ENCODE results near the gene ATOH1.
A peak's percentile ranks its signal among the peaks of the same experiment; 100 is the strongest.

The ATOH1 gene, protein sequence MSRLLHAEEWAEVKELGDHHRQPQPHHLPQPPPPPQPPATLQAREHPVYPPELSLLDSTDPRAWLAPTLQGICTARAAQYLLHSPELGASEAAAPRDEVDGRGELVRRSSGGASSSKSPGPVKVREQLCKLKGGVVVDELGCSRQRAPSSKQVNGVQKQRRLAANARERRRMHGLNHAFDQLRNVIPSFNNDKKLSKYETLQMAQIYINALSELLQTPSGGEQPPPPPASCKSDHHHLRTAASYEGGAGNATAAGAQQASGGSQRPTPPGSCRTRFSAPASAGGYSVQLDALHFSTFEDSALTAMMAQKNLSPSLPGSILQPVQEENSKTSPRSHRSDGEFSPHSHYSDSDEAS

GRCh38 chr4:93828332-93828994, at the start of gene ATOH1:
Gene ATOH1, plus strand, starts transcription at chr4:93828753. Its CDS starts 174 bp downstream, at chr4:93828927.
- no peak for DNase-seq

DNA sequence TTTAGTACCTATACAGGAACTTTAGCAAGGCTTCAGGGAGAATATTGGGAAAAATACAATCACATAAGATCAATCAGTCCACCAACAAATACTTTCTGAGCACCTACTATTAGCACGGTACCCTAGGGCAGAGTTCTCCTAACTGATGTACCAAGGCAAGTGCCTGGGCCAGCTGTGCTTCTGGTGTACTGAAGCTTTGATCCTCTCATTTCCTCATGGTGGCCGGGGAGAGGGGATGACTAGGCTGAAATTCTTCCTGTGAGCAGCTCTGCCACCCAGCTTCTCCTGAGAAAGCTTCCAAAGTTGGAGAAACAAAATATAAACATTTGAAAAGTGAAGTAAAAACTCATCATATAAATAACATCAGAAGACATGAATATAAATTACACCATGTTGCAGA, 49.3 kb upstream of the ATOH1 start:
- no peak for DNase-seq

DNA sequence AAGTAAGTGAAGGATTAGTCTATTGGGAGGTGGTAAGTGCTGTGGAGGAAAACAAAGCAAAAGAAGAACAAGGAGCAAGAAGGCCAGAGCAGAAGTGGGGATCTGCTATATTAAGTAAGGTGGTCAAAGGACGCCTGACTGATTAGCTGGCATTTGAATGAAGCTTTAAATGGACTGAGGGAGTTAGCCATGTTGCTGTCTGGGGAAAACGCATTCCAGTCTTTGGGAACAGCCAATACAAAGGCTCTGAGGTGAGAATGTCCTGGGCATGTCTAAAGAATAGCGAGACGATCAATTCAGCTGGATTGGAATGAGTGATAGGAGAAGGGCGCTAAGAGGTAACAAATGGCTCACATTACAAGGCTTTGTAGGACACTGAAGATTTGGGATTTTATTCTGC, 48.5 kb upstream of the ATOH1 start:
- DNase-seq = no peak

GRCh38 chr4:93781198-93781597, 47.4 kb upstream of the ATOH1 start:
- DNase-seq = no peak

DNA sequence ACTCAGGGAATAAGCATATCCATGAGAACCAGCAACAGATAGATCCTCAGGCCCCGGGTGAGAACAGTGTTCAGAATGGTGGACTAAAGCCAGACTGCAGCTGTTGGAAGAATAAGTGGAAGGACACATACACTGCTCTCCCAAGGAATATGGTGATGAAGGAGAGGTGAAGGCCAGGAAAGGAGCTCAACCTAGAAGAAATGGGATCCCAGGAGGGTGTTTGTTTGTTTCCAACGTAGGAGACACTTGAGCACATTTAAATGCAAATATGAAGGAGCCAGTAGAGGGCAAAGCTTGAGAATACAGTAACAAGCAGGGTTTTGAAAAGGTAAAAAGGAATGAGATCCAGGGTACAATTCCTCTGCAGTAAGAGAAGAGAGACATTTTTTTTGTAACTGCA, 42.4 kb upstream of the ATOH1 start:
- DNase-seq = no peak

GRCh38 chr4:93788712-93789111, 39.8 kb upstream of the ATOH1 start:
- no peak for DNase-seq

- DNase-seq = peak; percentile 35
Observed at GRCh38 chr4:93791570-93792195, 36.9 kb upstream of the ATOH1 start.

- DNase-seq = no peak
Observed at GRCh38 chr4:93802045-93802444, 26.5 kb upstream of the ATOH1 start.

DNA sequence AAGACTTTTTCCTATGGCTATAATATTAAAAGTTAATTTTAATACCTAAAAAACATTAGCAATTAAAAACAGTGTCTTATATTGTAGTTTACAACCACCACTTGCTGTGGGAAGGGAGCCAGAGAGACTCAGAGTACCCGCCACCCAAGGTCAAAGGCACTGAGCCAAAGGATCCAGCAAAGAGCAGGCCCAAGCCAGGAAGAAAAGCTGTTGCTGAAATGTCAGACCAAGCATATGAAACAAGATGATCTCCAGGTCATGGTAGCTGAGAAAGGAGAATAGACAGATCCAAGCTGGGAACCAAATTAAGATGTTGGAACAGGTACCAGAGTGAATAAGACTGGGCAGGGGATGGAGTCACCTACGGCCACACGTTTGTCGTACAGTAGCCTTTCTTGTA, 18.8 kb upstream of the ATOH1 start:
- no peak for DNase-seq

- DNase-seq = no peak
Observed at GRCh38 chr4:93810340-93810992, 18.1 kb upstream of the ATOH1 start.

DNA sequence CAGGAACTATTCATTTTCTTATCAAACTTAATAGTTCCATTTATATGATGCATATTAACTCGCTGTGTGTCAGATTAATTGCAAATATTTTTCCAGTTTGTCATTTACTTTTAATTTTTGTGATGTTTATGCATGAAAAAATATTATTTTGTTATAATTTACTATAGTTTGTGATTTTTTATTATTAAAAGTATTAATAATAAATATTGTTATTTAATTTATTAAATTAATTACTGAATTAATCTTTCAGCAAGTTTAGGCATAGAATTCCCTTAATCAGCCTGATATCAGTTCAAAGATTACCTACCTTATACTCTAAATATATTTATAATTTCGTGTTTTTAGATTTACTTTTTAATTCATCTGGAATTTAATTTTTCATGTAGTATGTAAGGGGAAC, 15.5 kb upstream of the ATOH1 start:
- DNase-seq = no peak

DNA sequence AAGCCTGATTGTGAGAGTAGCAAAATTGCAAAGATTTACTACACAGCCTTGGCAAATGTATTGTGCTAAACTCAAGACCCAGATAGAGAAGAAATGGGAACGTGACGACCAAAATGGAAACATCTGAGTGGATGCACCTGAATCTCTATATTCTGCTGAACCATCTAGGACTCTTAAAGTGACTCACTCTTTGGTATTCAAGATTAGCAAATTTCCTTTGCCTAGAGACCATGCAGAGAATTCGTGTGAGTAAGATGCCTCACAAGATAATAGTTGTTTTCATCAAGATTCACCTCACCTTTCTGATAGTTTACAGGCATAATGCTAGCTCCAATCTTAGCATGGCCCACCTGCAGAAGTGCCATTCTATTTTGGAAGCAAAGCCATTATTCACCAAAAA, 14.4 kb upstream of the ATOH1 start:
- DNase-seq = no peak

- no peak for DNase-seq
Observed at GRCh38 chr4:93814722-93815121, 13.8 kb upstream of the ATOH1 start.

DNA sequence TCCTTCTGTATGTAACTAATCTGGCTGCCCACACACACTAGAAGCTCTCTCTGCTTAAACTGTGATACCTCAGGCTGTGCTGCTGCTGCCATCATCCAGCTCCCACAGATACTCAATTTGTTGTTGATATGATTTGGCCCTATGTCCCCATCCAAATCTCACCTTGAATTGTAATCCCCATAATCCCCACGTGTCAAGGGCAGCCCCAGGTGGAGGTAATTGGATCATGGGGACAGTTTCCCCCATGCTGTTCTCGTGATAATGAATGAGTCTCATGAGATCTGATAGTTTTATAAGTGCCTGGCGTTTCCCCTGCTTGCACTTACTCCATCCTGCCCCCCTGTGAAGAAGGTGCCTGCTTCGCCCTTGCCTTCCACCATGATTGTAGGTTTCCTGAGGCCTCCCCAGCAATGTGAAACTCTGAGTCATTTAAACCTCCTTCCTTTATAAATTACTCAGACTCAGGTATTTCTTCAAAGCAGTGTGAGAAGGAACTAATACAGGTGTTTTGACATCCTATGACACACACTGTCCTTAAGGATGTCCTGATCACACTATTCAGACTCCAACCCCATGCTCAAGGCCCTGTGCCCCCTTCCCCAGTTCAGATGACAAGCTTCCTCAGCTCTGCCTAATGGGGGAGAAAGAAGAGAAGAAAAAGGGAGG, 2.9 kb upstream of the ATOH1 start:
- DNase-seq = no peak

DNA sequence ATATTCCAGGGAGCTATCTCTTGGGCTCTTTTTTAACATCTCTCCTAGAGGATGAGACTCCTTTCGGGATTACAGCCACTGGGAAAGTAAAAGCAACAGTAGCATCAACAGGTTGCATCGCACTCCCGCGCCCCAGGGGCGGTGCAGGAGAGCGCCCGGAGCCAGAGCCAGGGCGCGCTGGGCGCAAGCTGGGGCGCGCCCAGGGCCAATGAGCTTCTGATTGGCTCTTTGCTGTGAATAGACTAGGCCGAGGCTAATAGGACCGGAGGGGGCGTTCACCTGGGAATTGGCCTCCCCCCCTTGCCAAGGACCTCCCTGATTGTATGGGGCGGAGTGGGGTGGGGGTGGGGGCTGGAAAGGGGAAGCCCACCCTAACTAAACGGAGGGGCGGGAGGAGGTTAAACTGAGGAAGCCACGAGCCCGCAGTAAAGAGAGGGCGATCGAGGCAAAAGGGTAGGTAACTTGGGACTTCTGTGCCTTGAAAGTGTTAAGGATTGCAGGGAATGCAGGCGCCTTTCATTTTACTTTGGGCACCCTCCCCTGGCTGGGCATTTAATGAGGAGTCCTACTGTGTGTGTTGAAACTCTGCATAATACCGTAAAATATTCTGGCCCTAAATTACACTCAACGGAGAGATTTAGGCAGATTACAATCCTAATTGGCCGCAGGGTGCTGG, 1.1 kb upstream of the ATOH1 start:
- DNase-seq = no peak

DNA sequence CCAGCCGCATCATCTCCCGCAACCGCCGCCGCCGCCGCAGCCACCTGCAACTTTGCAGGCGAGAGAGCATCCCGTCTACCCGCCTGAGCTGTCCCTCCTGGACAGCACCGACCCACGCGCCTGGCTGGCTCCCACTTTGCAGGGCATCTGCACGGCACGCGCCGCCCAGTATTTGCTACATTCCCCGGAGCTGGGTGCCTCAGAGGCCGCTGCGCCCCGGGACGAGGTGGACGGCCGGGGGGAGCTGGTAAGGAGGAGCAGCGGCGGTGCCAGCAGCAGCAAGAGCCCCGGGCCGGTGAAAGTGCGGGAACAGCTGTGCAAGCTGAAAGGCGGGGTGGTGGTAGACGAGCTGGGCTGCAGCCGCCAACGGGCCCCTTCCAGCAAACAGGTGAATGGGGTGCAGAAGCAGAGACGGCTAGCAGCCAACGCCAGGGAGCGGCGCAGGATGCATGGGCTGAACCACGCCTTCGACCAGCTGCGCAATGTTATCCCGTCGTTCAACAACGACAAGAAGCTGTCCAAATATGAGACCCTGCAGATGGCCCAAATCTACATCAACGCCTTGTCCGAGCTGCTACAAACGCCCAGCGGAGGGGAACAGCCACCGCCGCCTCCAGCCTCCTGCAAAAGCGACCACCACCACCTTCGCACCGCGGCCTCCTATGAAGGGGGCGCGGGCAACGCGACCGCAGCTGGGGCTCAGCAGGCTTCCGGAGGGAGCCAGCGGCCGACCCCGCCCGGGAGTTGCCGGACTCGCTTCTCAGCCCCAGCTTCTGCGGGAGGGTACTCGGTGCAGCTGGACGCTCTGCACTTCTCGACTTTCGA, 654 bp downstream of the ATOH1 start:
- no peak for DNase-seq

- no peak for DNase-seq
Observed at GRCh38 chr4:93829820-93830687, 1.5 kb downstream of the ATOH1 start.

GRCh38 chr4:93831716-93832496, 3.4 kb downstream of the ATOH1 start:
- DNase-seq = no peak

DNA sequence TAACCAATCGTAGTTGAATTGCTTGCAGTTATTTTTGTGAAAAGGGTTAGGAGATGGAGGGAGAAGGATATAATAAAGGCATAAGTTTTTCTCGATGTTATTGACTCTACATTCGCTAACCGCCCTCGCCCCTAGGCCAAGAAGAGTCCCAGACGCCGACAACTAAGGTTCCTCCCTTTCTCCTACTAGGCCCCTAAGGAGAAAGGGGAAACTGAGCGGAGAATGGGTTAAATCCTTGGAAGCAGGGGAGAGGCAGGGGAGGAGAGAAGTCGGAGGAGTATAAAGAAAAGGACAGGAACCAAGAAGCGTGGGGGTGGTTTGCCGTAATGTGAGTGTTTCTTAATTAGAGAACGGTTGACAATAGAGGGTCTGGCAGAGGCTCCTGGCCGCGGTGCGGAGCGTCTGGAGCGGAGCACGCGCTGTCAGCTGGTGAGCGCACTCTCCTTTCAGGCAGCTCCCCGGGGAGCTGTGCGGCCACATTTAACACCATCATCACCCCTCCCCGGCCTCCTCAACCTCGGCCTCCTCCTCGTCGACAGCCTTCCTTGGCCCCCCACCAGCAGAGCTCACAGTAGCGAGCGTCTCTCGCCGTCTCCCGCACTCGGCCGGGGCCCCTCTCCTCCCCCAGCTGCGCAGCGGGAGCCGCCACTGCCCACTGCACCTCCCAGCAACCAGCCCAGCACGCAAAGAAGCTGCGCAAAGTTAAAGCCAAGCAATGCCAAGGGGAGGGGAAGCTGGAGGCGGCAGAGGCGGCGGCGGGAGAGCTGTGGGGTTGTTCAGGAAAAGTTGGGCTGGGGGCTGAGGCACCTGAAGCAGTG, 5.9 kb downstream of the ATOH1 start:
- no peak for DNase-seq
